ENCODE data around the gene RAI2.

The RAI2 gene

DNA sequence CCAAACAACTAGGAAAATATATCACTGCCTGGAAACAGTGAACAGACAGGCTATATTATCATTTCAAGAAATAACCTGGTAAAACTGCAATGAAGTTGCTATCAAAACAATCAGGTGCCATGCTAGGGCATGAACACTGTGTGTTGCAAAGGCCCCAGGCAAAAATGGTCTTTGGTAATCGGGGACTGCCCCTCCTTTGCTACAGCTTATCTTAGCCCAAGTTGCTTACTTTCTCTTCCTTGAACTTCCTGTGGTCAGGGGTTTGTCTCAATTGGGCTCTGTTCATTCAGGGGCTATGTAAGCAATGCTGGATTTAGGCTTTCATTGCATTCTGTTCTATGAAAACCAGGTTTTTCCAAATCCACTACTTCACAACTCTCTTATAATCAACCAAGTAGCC lies 93.4 kb downstream of the RAI2 start:
- H3K4me1 ChIP-seq (ENCODE audit: control insufficient read depth, insufficient read depth, low read length) = no peaks in the 10 kb centered on the region
- no peak overlapping the region for H3K4me3 ChIP-seq (ENCODE audit: low read depth, low read length)
- no peaks in the 10 kb centered on the region for H3K36me3 ChIP-seq (ENCODE audit: control insufficient read depth in 2 of 2, insufficient read depth in 1 of 2, low read length in 2 of 2)
- TF ChIP-seq ZNF391 (tag by site-specific recombination; IDR thresholded peaks at IDR 0.05; ENCODE audit: borderline replicate concordance, low read depth) (no peak), SP7 (tag by site-specific recombination; IDR thresholded peaks at IDR 0.05) (no peak), ZNF239 (tag by site-specific recombination; IDR thresholded peaks at IDR 0.05) (no peak), ZNF248 (tag by site-specific recombination; IDR thresholded peaks at IDR 0.05) (no peak), ZNF768 (tag by site-specific recombination; IDR thresholded peaks at IDR 0.05) (no peak), SETDB1 (IDR thresholded peaks at IDR 0.05; ENCODE audit: insufficient read length, low read length) (no peak), ZNF585B (tag by site-specific recombination; IDR thresholded peaks at IDR 0.05) (no peak), KLF7 (tag by site-specific recombination; IDR thresholded peaks at IDR 0.05; ENCODE audit: borderline replicate concordance) (no peak), ZBTB8A (tag by site-specific recombination; IDR thresholded peaks at IDR 0.05) (no peak), ZNF843 (tag by site-specific recombination; IDR thresholded peaks at IDR 0.05) (no peak), ZNF76 (tag by site-specific recombination; IDR thresholded peaks at IDR 0.05; ENCODE audit: borderline replicate concordance, low read depth) (no peak), KLF10 (tag by site-specific recombination; IDR thresholded peaks at IDR 0.05) (no peak), ZNF23 (tag by site-specific recombination; IDR thresholded peaks at IDR 0.05; ENCODE audit: borderline replicate concordance) (no peak)
- TF ChIP-seq, protein P1, sequence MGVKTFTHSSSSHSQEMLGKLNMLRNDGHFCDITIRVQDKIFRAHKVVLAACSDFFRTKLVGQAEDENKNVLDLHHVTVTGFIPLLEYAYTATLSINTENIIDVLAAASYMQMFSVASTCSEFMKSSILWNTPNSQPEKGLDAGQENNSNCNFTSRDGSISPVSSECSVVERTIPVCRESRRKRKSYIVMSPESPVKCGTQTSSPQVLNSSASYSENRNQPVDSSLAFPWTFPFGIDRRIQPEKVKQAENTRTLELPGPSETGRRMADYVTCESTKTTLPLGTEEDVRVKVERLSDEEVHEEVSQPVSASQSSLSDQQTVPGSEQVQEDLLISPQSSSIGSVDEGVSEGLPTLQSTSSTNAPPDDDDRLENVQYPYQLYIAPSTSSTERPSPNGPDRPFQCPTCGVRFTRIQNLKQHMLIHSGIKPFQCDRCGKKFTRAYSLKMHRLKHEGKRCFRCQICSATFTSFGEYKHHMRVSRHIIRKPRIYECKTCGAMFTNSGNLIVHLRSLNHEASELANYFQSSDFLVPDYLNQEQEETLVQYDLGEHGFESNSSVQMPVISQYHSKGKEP (tag by site-specific recombination; IDR thresholded peaks at IDR 0.05) = no peak
- TF ChIP-seq, protein P2, sequence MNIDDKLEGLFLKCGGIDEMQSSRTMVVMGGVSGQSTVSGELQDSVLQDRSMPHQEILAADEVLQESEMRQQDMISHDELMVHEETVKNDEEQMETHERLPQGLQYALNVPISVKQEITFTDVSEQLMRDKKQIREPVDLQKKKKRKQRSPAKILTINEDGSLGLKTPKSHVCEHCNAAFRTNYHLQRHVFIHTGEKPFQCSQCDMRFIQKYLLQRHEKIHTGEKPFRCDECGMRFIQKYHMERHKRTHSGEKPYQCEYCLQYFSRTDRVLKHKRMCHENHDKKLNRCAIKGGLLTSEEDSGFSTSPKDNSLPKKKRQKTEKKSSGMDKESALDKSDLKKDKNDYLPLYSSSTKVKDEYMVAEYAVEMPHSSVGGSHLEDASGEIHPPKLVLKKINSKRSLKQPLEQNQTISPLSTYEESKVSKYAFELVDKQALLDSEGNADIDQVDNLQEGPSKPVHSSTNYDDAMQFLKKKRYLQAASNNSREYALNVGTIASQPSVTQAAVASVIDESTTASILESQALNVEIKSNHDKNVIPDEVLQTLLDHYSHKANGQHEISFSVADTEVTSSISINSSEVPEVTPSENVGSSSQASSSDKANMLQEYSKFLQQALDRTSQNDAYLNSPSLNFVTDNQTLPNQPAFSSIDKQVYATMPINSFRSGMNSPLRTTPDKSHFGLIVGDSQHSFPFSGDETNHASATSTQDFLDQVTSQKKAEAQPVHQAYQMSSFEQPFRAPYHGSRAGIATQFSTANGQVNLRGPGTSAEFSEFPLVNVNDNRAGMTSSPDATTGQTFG (tag by site-specific recombination; IDR thresholded peaks at IDR 0.05; ENCODE audit: borderline replicate concordance) = no peak
- TF ChIP-seq, protein P3, sequence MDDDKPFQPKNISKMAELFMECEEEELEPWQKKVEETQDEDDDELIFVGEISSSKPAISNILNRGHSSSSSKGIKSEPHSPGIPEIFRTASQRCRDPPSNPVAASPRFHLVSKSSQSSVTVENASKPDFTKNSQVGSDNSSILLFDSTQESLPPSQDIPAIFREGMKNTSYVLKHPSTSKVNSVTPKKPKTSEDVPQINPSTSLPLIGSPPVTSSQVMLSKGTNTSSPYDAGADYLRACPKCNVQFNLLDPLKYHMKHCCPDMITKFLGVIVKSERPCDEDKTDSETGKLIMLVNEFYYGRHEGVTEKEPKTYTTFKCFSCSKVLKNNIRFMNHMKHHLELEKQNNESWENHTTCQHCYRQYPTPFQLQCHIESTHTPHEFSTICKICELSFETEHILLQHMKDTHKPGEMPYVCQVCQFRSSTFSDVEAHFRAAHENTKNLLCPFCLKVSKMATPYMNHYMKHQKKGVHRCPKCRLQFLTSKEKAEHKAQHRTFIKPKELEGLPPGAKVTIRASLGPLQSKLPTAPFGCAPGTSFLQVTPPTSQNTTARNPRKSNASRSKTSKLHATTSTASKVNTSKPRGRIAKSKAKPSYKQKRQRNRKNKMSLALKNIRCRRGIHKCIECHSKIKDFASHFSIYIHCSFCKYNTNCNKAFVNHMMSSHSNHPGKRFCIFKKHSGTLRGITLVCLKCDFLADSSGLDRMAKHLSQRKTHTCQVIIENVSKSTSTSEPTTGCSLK (tag by site-specific recombination; IDR thresholded peaks at IDR 0.05) = no peak
- CTCF ChIA-PET = interaction anchor here (0.6 to 0.8 kb wide), 2 partner anchors 62 to 81 kb away, joined by 3 read pairs; no protein-coding TSS in a partner anchor
- POLR2A ChIA-PET = no interaction called here
- H3K27ac ChIP-seq (ENCODE audit: extremely low read depth, low read depth, low read length) = no peak overlapping the region
- no peaks in the 10 kb centered on the region for H3K9me3 ChIP-seq (ENCODE audit: control insufficient read depth, insufficient read depth, low read depth, low read length)

DNA sequence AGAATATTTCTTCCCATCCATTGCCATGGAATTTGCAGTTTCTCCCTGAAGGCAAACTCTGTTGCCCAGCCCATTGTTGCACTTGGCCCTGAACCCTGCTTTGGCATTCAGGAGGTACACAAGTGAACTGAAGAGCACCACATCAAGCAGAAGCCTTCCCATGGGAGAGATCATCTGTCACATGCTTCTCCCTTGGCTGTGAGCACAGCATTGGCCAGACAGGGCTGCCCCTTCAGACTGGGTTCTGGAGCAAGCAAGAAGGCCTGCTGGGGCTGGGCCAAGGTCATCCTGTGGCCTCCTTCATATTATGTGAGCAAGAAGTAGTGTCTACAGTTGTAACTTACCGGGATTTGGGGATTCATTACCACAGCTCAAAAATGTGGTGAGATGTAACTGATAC lies 101.1 kb downstream of the RAI2 start:
- POLR2A ChIA-PET = no interaction called here
- no peaks in the 10 kb centered on the region for H3K4me1 ChIP-seq (ENCODE audit: control insufficient read depth, insufficient read depth, low read length)
- CTCF ChIA-PET = no interaction called here

More for the DNA sequence above, 101.1 kb downstream of the RAI2 start:
- Histone ChIP-seq H3K4me3 (ENCODE audit: low read depth, low read length) (no peak overlapping the region), H3K9me3 (ENCODE audit: control insufficient read depth, insufficient read depth, low read depth, low read length) (no peaks in the 10 kb centered on the region), H3K27ac (ENCODE audit: extremely low read depth, low read depth, low read length) (no peak overlapping the region), H3K36me3 (ENCODE audit: control insufficient read depth in 2 of 2, insufficient read depth in 1 of 2, low read length in 2 of 2) (no peaks in the 10 kb centered on the region)
- TF ChIP-seq ZNF645 (tag by site-specific recombination; IDR thresholded peaks at IDR 0.05) = no peak

All from HEK293 (cell line).